Measurements from ENCODE around the gene GOLGA3.
"Not testable (repeated sequence)": the region's sequence is repeated elsewhere in the genome, so short reads cannot be mapped to it uniquely, and the experiment has no call there.

Gene GOLGA3

GRCh38 chr12:132779781-132780353 is 48.8 kb downstream of the GOLGA3 start:
- no peak for DNase-seq (ENCODE audit: low spot score)

- no peak for DNase-seq (ENCODE audit: low spot score)
Measured at GRCh38 chr12:132777614-132778013, 51.1 kb downstream of the GOLGA3 start.

DNA sequence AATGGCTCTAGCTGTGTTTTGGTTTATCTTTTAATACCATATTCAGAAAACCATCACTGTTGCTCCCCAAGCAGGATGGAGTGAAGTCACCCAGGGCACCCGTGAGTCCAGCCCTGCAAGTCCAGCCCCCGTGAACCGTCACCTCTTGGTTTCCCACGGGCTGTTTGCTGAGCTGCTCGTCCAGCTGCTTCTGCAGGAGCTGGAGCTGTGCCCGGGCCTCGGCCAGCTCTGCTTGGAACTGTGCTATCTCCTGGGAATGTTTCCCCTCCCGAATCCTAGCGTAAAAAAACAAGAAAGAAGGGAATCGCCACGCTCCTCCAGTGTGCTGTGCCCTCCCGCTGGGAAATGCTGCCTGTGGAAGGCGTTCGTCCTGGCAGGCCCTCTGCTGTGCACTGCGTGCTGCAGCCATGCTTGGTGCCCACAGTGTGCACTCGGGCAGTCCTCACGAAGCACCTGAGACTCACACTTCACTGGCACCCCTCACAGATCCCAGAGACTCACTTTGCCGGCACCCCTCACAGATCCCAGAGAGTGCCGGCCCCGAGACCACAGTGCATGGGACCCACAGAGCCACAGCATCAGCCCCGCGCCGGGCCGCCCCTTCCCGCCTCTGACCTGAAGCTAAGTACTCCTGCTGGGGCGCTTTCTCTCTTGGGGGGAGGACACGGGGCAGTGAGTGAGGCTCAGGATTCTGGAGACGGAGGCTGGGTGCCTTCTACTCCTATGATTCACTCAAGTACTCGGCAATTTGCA is 51.7 kb downstream of the GOLGA3 start:
- DNase-seq (ENCODE audit: low spot score): no peak

DNA sequence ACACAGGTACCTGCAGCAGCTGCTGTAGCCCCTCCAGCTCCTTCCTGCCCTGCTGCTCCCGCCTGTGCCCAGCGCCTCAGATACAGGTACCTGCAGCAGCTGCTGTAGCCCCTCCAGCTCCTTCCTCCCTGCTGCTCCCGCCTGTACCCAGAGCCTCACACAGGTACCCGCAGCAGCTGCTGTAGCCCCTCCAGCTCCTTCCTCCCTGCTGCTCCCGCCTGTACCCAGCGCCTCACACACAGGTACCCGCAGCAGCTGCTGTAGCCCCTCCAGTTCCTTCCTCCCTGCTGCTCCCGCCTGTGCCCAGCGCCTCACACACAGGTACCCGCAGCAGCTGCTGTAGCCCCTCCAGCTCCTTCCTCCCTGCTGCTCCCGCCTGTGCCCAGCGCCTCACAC is 52.4 kb downstream of the GOLGA3 start:
- DNase-seq (ENCODE audit: low spot score): not testable (repeated sequence)

DNA sequence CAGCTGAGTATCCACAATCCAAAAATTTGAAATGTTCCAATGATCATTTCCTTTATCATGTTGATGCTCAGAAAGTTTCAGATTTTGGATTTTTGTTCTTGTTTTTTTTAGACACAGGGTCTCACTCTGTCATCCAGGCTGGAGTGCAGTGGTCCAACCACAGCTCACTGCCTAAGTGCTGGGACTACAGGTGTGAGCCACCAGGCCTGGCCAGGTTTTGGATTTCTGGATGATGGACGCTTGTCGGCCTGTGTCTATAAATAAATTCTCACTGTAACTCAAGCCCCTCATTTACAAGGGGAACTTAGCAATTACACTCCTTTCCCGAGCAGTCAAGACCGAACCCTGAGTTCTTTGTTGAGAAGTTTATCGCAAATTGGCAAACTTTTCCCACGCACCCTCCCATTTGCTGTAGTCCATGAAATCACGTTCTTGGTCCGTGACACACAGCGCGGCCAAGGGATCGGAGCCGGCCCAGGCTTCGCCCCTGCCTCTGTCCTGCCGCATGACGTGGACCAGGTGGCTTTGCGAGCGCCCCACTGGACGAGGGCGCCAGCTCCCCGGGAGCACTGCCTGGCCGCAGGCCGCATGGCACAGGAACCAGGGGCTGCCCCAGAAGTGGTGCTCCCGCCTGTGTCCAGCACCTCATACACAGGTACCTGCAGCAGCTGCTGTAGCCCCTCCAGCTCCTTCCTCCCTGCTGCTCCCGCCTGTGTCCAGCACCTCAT is 53.0 kb downstream of the GOLGA3 start:
- DNase-seq (ENCODE audit: low spot score): no peak

DNA sequence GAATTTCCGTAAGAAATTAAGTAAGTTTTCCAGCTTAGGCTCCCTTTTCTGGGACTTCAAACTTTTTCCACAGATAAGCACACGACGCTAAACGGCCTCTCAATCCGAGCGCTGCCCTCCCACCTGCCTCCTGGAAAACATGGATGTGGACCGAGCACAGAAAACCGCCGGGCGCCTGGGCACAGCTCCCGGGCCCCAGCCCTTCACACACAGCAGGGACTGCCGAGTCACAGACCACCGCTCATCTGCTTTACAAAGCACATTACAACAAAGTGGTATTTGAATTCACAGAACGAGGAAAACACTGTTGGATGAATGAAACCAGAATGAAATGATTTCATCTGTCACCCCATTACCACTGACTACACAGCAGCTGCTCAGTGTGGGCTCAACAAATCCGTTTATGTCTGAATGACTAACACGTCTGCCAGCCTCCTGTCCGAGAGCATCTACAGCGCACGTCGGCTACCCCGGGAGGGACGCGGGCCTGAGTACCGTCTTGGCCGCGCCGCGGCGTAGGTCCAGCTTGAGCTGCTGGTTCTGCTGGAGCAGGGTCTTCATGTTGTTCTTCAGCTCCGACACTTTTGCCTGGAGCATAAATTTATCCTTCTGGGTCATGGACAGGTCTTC is 53.9 kb downstream of the GOLGA3 start:
- DNase-seq (ENCODE audit: low spot score): no peak

DNA sequence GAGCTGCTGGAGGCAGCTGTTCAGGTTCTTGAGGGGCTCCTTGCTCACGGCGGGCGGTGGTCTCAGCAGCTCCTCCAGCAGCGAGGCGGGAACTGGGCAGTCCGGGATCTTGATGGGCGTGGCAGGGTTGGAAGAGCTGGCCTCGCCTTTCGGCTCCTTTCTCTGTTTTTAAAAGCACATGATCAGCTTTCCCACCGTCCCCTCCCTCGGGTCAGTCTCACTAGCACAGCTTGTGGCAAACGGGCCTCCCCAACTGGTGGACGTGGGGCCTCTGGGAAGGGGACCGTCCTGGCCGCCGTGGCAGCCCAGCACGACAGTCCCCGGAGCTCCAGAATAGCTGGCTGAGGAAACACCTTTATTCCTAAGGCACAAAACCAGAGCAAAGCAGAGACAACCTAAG is 54.5 kb downstream of the GOLGA3 start:
- DNase-seq (ENCODE audit: low spot score): no peak

DNA sequence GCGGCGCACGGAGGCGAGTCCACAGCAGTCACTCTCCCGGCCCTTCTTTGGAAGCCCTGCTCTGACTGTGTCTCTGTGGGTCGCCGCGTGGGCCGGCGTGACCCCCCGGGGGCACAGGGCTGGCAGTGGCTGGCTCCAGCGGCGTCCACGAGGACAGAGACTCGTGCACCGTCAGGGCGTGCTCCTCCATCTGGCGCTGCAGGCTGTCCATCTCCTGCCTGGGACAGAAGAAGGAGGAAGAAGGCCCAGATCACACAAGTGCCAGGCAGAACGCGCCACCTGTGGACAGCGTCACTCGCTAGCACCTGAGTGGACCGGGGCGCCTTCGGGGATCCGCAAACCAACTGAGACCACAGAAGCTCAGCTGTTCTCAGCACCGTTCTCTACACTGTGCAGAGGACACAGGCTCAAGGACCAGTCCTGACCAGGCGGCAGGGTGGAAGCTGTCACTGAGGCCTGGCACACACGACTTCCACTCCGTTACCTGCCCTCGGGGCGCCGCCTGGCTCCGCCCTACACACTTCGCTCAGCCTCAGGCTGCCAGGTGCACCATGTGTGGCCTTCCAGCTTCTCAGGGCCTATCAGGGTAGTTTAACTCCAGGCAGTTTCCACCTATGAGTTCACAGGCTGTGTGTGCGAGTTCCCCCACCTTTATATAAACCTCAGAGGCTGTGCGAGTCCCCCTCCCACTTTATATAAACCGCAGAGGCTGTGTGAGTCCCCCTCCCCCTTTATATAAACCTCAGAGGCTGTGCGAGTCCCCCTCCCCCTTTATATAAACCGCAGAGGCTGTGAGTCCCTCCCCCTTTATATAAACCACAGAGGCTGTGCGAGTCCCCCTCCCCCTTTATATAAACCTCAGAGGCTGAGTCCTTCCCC is 55.4 kb downstream of the GOLGA3 start:
- no peak for DNase-seq (ENCODE audit: low spot score)

DNA sequence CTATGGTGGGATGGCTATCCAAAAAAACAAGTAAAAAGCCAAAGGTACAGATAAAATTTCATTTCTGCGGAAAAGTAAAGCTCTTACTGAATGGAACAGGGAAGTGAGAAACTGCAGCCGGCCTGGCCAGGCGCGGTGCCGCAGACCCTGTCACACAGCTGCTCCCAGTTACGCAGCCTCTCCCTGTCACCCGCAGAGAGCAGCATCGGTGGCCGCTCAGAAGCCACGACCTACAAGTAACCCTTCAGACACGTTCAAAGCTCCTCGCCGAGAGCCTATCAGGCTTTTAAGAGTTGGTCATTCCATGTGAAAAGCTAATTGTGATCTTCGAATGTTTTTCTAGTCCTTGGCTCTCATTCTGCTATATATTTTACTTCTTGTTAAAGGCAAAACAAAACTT is 56.1 kb downstream of the GOLGA3 start:
- no peak for DNase-seq (ENCODE audit: low spot score)

- DNase-seq (ENCODE audit: low spot score): no peak
Measured at GRCh38 chr12:132771126-132771838, 57.4 kb downstream of the GOLGA3 start.

GRCh38 chr12:132766380-132767085 is 62.1 kb downstream of the GOLGA3 start:
- DNase-seq (ENCODE audit: low spot score): no peak

- DNase-seq (ENCODE audit: low spot score): no peak
Measured at GRCh38 chr12:132765361-132765760, 63.3 kb downstream of the GOLGA3 start.

DNA sequence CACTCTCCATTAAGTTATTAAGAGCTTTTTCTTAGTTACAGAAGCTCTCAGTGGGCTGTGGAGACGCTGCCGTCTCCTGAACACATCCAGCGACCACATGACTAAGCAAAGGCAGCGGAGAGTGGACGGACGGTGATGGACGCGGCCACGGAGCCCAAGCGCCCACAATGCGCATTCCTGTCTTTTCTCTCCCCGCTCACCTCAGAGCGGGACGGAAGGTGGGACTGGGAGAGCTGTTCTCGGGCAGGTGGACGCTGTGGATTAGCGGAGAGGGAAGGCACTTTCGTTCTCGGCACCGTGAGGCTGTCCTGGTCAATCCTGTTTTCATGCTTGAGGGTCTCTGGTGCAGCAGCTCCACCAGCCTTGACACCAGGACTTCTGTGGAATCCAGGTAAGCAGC is 64.4 kb downstream of the GOLGA3 start:
- DNase-seq (ENCODE audit: low spot score): no peak

- DNase-seq (ENCODE audit: low spot score): peak; percentile 77
Measured at GRCh38 chr12:132761921-132762583, 66.6 kb downstream of the GOLGA3 start.

DNA sequence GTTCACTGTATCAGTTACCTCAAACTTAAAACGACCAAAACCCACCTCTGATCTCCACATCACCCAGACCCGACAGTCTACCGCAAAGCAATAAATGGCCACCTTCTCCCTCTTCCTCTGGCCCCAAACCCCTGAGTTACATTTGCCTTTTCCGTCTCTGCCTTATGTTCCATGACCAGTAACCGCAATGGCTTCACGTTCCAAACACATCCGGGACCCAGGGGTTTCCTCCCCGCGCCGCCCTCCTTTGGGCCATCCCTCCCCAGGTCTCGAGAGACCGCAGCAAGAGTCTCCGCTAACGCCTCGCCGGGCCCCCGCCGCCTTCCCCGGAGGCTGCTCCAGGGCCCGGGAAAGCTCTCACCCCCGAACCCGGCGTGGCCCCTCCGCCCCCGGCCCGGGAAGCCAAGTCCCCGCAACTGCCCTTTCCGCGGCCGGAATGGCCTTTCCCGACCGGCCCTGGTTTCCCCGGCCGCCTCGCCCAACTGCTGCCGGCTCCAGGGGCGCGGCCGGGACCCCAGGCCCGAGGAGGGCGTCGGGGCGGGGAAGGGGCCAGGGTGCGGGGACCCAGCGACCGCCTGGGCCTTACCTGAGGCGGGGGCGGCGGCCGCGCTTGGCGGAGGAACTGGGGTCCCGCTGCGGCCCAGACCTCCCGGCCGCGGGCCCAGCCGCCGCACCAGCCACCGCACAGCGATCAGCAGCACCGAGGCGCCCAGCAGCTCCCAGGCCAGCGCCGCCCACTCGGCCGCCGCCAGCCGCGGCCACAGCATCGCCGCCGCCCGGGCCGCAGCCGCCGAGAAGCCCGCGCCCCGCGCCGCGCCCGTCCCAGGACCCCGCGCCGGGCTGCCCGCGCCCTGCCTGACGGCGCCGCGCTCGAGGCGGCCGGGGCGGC is 67.4 kb downstream of the GOLGA3 start, which contains the start of gene ANKLE2:
TSS of gene ANKLE2 (minus strand) at position 801 of the 889 bp plus-strand sequence. CDS start at position 767, 34 bp downstream.
- no peak for DNase-seq (ENCODE audit: low spot score)

GRCh38 chr12:132759359-132759758 is 69.3 kb downstream of the GOLGA3 start:
- DNase-seq (ENCODE audit: low spot score): no peak

GRCh38 chr12:132758825-132759224 is 69.8 kb downstream of the GOLGA3 start:
- not testable (repeated sequence) for DNase-seq (ENCODE audit: low spot score)

- DNase-seq (ENCODE audit: low spot score): no peak
Measured at GRCh38 chr12:132754160-132754932, 74.3 kb downstream of the GOLGA3 start.

All from pons (tissue), 1 donor.